Activated T-cell treated with anti-CD3 and anti-CD28 coated beads, Interleukin-2, amount 50 U/mL, for 4 hours (primary cell): Measurements from ENCODE around the gene PPP3CA. TPM values are rescaled to one million over a fixed set of nuclear protein-coding genes. Genes with fewer than 3 reads are reported as not detected.

Experiments used
- ATAC-seq, 2 donors: fragments of 200-7000 bp; cut with Tn5 transposase; one replicate each; pipeline ENCODE4 v1.10.0; 2021
- DNase-seq: peaks from one replicate; pipeline ENCODE4 v3.0.0-alpha.2; 2020
- H3K27me3 Mint-ChIP-seq: one replicate; pipeline ENCODE4 v1.8.0; 2021; ENCODE audit warnings: low read depth, mixed read lengths
- H3K36me3 Mint-ChIP-seq: one replicate; pipeline ENCODE4 v1.8.0; 2022; ENCODE audit warnings: mixed read lengths; ENCODE audit not compliant: insufficient read depth
- H3K4me1 Mint-ChIP-seq: one replicate; pipeline ENCODE4 v1.8.0; 2021; ENCODE audit warnings: low read depth, mixed read lengths
- H3K4me3 Mint-ChIP-seq: one replicate; pipeline ENCODE4 v1.8.0; 2021; ENCODE audit warnings: mild to moderate bottlenecking, moderate library complexity, mixed read lengths
- H3K9me3 Mint-ChIP-seq: one replicate; pipeline ENCODE4 v1.8.0; 2021; ENCODE audit warnings: mixed read lengths
- total RNA-seq, 3 donors: library from RNA; stranded (reverse); gene quantifications; one replicate each; pipeline ENCODE4 v1.2.1, GENCODE V29; 2021

Gene PPP3CA
- total RNA-seq, 3 donors from 2014 or later, result 6.7 to 11.6 (median 9.4) TPM

- no peak overlapping the region for H3K4me3 Mint-ChIP-seq
- no peaks in the 10 kb centered on the region for H3K27me3 Mint-ChIP-seq
- ATAC-seq (no peak), DNase-seq (no peak)
- H3K4me1 Mint-ChIP-seq, result peaks cover 8% of the 10 kb centered on the region
- H3K36me3 Mint-ChIP-seq, result peaks cover 34% of the 10 kb centered on the region
- H3K9me3 Mint-ChIP-seq, result no peaks in the 10 kb centered on the region
Measured at GRCh38 chr4:101081695-101082369, 265.5 kb downstream of the PPP3CA start.

DNA sequence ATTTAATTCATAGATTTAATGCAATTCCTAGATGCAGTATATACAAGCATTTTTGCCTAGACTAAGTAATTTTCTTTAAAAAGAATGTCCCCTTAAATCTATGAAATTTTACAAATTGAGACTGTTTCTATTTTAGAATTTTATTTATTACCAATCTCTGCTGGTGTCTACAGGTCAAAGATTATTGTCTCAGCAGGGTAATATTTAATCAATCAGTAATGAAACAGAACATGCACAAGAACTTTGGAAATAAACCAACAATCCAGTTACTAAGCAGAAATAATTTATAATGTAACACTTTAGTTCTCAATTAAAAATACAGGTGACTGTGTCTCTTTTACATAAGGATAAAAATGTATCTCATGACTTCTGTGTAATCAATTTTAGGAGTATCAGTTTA is 266.2 kb downstream of the PPP3CA start:
- Mint-ChIP-seq H3K9me3 (no peaks in the 10 kb centered on the region), H3K36me3 (peaks cover 39% of the 10 kb centered on the region), H3K27me3 (no peaks in the 10 kb centered on the region), H3K4me1 (peaks cover 8% of the 10 kb centered on the region), H3K4me3 (no peak overlapping the region)
- ATAC-seq (no peak), DNase-seq (no peak)

DNA sequence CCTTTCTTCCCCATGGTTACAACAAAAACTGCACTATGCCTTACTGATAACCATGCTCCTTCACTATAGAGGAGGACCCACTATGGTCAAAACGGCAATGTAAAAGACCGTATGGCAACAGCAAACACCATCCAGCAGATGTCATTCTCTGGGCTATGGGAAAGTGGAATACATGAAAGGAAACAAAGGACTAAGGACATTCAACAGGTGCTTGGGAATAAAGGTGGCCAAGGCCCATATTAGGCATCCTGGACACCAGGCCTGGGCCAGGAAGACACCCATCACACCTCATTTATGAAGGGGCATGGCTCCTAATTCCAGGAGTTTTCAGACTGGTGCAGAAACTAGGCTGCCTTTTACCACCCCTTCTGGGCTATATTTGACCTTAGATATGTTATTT is 268.4 kb downstream of the PPP3CA start:
- H3K36me3 Mint-ChIP-seq, result peaks cover 38% of the 10 kb centered on the region

GRCh38 chr4:101076032-101076431 is 271.3 kb downstream of the PPP3CA start:
- H3K4me1 Mint-ChIP-seq, result peaks cover 5% of the 10 kb centered on the region
- no peak for DNase-seq
- H3K27me3 Mint-ChIP-seq, result no peaks in the 10 kb centered on the region

More for the DNA sequence above, 268.4 kb downstream of the PPP3CA start:
- Mint-ChIP-seq H3K4me1 (peaks cover 7% of the 10 kb centered on the region), H3K27me3 (no peaks in the 10 kb centered on the region), H3K9me3 (no peaks in the 10 kb centered on the region), H3K4me3 (no peak overlapping the region)
- no peak for ATAC-seq
- no peak for DNase-seq

GRCh38 chr4:101075536-101075935 is 271.8 kb downstream of the PPP3CA start:
- Mint-ChIP-seq H3K27me3 (no peaks in the 10 kb centered on the region), H3K4me3 (no peak overlapping the region), H3K9me3 (no peaks in the 10 kb centered on the region), H3K36me3 (peaks cover 21% of the 10 kb centered on the region), H3K4me1 (peaks cover 5% of the 10 kb centered on the region)
- DNase-seq (no peak), ATAC-seq (no peak)

More at GRCh38 chr4:101076032-101076431, 271.3 kb downstream of the PPP3CA start:
- H3K9me3 Mint-ChIP-seq, result no peaks in the 10 kb centered on the region
- ATAC-seq, result no peak
- H3K4me3 Mint-ChIP-seq, result no peak overlapping the region
- peaks cover 24% of the 10 kb centered on the region for H3K36me3 Mint-ChIP-seq

GRCh38 chr4:101074326-101074725 is 273.0 kb downstream of the PPP3CA start:
- no peak for DNase-seq
- no peak for ATAC-seq
- no peak overlapping the region for H3K4me3 Mint-ChIP-seq
- peaks cover 5% of the 10 kb centered on the region for H3K4me1 Mint-ChIP-seq
- no peaks in the 10 kb centered on the region for H3K27me3 Mint-ChIP-seq
- peaks cover 17% of the 10 kb centered on the region for H3K36me3 Mint-ChIP-seq
- no peaks in the 10 kb centered on the region for H3K9me3 Mint-ChIP-seq

GRCh38 chr4:101071241-101071640 is 276.1 kb downstream of the PPP3CA start:
- no peak for ATAC-seq
- Mint-ChIP-seq H3K4me3 (no peak overlapping the region), H3K36me3 (peaks cover 12% of the 10 kb centered on the region), H3K9me3 (no peaks in the 10 kb centered on the region), H3K4me1 (peaks cover 5% of the 10 kb centered on the region), H3K27me3 (no peaks in the 10 kb centered on the region)
- no peak for DNase-seq

DNA sequence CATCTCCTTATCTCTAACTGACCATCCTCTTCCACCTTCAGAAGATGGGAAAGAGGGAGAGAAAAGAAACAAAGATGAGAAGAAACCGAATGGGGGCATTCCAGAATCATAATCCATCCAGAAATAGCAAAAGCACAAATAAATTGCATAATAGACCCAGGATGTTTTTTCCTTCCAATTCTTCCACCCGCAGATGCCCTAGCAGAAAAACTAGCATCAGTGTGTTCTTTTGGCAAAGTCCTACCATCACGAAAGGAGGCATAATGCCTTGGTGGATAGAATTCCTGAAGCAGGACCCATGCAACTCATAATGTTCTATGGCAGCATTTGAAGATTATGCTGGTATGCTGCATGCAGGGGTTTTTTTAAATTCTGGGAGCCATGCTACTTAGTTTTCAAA is 279.2 kb downstream of the PPP3CA start:
- H3K4me3 Mint-ChIP-seq, result no peak overlapping the region
- ATAC-seq (no peak), DNase-seq (no peak)
- no peaks in the 10 kb centered on the region for H3K4me1 Mint-ChIP-seq
- H3K36me3 Mint-ChIP-seq, result peaks cover 8% of the 10 kb centered on the region
- H3K27me3 Mint-ChIP-seq, result no peaks in the 10 kb centered on the region
- H3K9me3 Mint-ChIP-seq, result no peaks in the 10 kb centered on the region

DNA sequence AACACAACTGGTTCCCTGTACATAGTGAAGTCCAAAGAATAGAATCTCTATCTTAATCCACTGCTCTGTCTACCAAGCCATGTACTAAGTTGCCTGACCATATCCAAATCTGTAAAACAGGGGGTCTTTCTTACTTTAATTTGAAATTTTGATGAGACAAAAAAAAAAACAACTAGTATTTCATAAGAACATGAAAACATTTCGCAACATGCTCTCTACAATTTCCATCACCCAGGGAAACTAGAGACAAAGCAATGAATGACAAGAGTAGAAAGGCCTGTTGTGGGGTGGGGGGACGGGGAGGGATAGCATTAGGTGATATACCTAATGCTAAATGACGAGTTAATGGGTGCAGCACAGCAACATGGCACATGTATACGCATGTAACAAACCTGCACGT is 279.9 kb downstream of the PPP3CA start:
- Mint-ChIP-seq H3K4me1 (no peaks in the 10 kb centered on the region), H3K9me3 (no peaks in the 10 kb centered on the region), H3K27me3 (no peaks in the 10 kb centered on the region), H3K4me3 (no peak overlapping the region), H3K36me3 (peaks cover 12% of the 10 kb centered on the region)
- ATAC-seq (no peak), DNase-seq (no peak)

GRCh38 chr4:101066626-101067170 is 280.6 kb downstream of the PPP3CA start:
- H3K4me1 Mint-ChIP-seq, result no peaks in the 10 kb centered on the region
- no peaks in the 10 kb centered on the region for H3K9me3 Mint-ChIP-seq
- H3K36me3 Mint-ChIP-seq, result peaks cover 13% of the 10 kb centered on the region
- ATAC-seq (no peak), DNase-seq (no peak)
- no peak overlapping the region for H3K4me3 Mint-ChIP-seq
- no peaks in the 10 kb centered on the region for H3K27me3 Mint-ChIP-seq

GRCh38 chr4:101065935-101066485 is 281.3 kb downstream of the PPP3CA start:
- Mint-ChIP-seq H3K36me3 (peaks cover 13% of the 10 kb centered on the region), H3K9me3 (no peaks in the 10 kb centered on the region), H3K4me3 (no peak overlapping the region), H3K4me1 (no peaks in the 10 kb centered on the region), H3K27me3 (no peaks in the 10 kb centered on the region)
- ATAC-seq, result no peak
- no peak for DNase-seq

GRCh38 chr4:101065346-101065745 is 282.0 kb downstream of the PPP3CA start:
- H3K36me3 Mint-ChIP-seq, result peaks cover 15% of the 10 kb centered on the region
- no peaks in the 10 kb centered on the region for H3K27me3 Mint-ChIP-seq
- DNase-seq, result no peak
- no peaks in the 10 kb centered on the region for H3K4me1 Mint-ChIP-seq
- ATAC-seq, result no peak
- no peaks in the 10 kb centered on the region for H3K9me3 Mint-ChIP-seq
- no peak overlapping the region for H3K4me3 Mint-ChIP-seq

- no peaks in the 10 kb centered on the region for H3K4me1 Mint-ChIP-seq
- no peaks in the 10 kb centered on the region for H3K9me3 Mint-ChIP-seq
- ATAC-seq (no peak), DNase-seq (no peak)
- H3K27me3 Mint-ChIP-seq, result no peaks in the 10 kb centered on the region
- peaks cover 20% of the 10 kb centered on the region for H3K36me3 Mint-ChIP-seq
- no peak overlapping the region for H3K4me3 Mint-ChIP-seq
Measured at GRCh38 chr4:101064541-101065180, 282.7 kb downstream of the PPP3CA start.

DNA sequence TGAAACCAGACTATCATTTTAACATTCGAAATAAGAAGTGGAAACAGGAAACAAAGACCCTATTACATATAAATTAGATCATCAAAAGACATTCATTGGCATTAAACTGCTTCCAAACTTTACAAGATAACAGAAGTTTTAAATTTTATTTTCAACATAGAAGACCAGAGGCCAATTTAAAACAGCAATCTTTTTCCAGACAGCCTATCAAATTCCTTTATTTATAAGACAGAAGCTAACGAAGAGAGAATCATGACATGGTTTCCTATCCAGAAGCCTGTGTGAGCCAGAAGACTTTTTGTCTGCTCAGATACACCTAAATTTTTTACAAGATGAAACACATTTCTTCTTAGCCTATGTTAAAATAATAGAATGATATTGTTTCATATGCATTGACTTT is 291.9 kb downstream of the PPP3CA start:
- DNase-seq (no peak), ATAC-seq (no peak)
- Mint-ChIP-seq H3K36me3 (peaks cover 21% of the 10 kb centered on the region), H3K4me1 (peaks cover 6% of the 10 kb centered on the region), H3K9me3 (no peaks in the 10 kb centered on the region), H3K27me3 (no peaks in the 10 kb centered on the region), H3K4me3 (no peak overlapping the region)

DNA sequence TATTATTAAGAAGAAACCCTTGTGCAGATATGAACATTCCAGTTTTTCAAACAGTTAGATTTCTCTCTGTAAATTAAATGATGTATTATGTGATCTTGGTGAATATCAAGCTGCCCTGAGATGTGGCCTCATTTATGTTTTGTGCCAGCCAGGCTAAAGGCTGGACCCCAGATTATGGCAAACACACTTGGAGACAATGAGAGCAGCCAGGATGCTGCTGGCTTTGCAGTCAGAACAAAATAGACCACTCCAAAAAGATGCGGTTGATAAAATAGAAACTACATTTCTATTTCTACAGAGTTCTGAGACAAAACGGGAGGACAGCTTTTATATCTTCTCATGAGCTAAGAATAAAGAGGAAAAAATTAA is 296.5 kb downstream of the PPP3CA start:
- no peaks in the 10 kb centered on the region for H3K27me3 Mint-ChIP-seq
- no peak overlapping the region for H3K4me3 Mint-ChIP-seq
- H3K36me3 Mint-ChIP-seq, result peaks cover 9% of the 10 kb centered on the region
- H3K4me1 Mint-ChIP-seq, result peaks cover 6% of the 10 kb centered on the region
- no peak for DNase-seq
- ATAC-seq, result no peak
- no peaks in the 10 kb centered on the region for H3K9me3 Mint-ChIP-seq
